AG04450 (cell line): Measurements from ENCODE around the gene CABLES1. TPM values are rescaled to one million over a fixed set of nuclear protein-coding genes. Genes with fewer than 3 reads are reported as not detected.

Source experiments
- CTCF ChIA-PET: fragments of 300-600, 350-600 bp; formaldehyde crosslinking; extraction: SDS; loops from one replicate; lab custom pipeline; 2022; ENCODE audit warnings: antibody characterized with exemption, inconsistent platforms; lab: Charles Lee
- POLR2A ChIA-PET: fragments of 350-600 bp; formaldehyde crosslinking; extraction: SDS; loops from one replicate; lab custom pipeline; 2021; ENCODE audit warnings: antibody characterized with exemption, inconsistent platforms; lab: Yijun Ruan, JAX
- DNase-seq: peaks from one replicate; pipeline ENCODE4 v3.0.0-alpha.2; 2011; ENCODE audit warnings: low read depth, low spot score
- H3K27ac ChIP-seq: one replicate; pipeline ENCODE4 v1.5.1; 2012; ENCODE audit warnings: low read depth, low read length, control low read depth
- H3K27me3 ChIP-seq: one replicate; pipeline ENCODE4 v1.6.0; 2012; ENCODE audit warnings: low read length; ENCODE audit not compliant: control insufficient read depth, insufficient read depth
- H3K4me3 ChIP-seq: 2 replicates; pipeline ENCODE4 v1.5.1; 2011; ENCODE audit warnings: mild to moderate bottlenecking, low read depth, low read length, control low read depth
- H3K9me3 ChIP-seq: 2 replicates; pipeline ENCODE4 v1.5.1; 2012; ENCODE audit warnings: low read length; ENCODE audit not compliant: control insufficient read depth, insufficient read depth
- polyA plus RNA-seq: library from polyadenylated mRNA; depleted of rRNA; stranded (reverse); fragments of >200 nt; gene quantifications from 2 replicates; pipeline ENCODE4 v1.2.3, GENCODE V29; 2011
- TF ChIP-seq, protein P1 (sequence below): IDR thresholded peaks from 2 replicates; pipeline ENCODE4 v1.5.1; 2011; ENCODE audit warnings: low read depth, low read length, control low read depth, inconsistent platforms

Gene CABLES1
- polyA plus RNA-seq, 1 experiment: 29.6 TPM

DNA sequence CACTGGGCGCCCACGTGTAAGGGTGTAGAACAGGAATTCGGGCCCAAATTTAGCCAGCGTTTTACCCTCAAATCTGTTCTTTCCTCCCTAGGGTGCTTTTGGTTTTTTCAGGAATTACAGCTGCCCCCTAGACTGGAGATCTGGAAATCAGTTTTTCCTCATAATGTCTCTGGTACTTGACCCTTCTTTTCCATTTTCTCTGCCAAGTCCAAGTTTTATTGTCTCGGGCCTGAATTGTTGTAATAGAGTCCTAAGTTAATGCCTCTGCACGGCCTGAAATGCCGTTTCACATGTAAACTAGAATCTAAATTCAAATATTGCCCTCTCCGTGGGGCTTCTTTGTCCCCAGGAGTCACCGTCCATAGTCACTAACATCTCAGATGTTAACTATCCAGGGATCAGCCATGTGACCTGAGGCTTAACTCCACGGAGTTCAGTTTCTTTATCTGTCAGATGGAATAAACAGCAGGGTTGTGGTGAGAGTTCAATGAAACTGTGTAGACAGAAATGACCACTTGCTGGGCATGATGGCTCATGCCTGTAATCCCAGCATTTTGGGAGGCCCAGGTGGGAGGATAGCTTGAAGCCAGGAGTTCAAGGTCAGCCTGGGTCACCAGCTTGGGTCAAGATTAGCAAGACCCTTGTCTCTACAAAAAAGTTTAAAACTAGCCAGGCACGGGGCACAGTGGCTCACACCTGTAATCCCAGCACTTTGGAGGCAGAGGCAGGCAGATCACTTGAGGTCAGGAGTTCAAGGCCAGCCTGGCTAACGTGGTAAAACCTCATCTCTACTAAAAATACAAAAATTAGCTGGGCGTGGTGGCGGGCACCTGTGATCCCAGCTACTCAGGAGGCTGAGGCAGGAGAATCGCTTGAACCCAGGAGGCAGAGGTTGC is 12.7 kb upstream of the CABLES1 start:
- H3K27ac ChIP-seq: no peak overlapping the region
- H3K27me3 ChIP-seq: no peaks in the 10 kb centered on the region
- H3K4me3 ChIP-seq: no peak overlapping the region
- ChIA-PET CTCF (interaction anchor here (0.7 kb wide), 1 partner anchor 201 kb away, joined by 4 read pairs; no protein-coding TSS in a partner anchor), POLR2A (no interaction called here)
- TF ChIP-seq, protein P1, sequence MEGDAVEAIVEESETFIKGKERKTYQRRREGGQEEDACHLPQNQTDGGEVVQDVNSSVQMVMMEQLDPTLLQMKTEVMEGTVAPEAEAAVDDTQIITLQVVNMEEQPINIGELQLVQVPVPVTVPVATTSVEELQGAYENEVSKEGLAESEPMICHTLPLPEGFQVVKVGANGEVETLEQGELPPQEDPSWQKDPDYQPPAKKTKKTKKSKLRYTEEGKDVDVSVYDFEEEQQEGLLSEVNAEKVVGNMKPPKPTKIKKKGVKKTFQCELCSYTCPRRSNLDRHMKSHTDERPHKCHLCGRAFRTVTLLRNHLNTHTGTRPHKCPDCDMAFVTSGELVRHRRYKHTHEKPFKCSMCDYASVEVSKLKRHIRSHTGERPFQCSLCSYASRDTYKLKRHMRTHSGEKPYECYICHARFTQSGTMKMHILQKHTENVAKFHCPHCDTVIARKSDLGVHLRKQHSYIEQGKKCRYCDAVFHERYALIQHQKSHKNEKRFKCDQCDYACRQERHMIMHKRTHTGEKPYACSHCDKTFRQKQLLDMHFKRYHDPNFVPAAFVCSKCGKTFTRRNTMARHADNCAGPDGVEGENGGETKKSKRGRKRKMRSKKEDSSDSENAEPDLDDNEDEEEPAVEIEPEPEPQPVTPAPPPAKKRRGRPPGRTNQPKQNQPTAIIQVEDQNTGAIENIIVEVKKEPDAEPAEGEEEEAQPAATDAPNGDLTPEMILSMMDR: no peak
- no peak for DNase-seq
- H3K9me3 ChIP-seq: no peaks in the 10 kb centered on the region

DNA sequence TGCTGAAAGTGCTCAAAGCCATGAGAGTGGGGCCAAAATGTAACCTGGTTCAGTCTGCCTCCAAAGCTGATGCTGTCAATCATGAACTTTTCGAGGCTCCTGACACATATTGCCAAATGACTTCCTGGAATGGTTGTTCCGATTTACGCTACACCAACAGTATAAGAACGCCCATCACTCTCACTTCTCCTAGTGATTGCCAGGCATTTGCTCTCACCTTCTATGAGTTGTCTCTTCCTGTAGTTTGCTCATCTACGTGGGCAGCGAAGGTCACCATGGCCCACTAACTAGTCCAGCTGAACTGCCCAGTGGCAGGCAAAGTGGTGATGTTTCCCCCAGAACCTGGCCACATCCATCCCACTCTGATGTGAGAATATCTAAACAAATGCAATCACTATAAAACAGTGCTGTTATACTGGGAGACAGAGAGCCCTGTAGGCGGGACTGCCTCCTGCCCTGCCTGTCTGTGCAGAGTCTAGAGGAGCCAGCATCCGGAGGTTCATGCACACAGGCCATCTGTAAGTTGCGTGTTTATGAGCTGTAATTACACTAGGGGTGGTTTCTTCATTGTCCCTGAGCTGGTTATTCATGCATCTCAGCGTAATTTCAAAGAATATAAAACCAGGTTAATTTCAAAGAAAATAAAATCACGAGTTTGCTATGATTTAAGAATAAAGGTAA is 8.8 kb upstream of the CABLES1 start:
- no peaks in the 10 kb centered on the region for H3K9me3 ChIP-seq
- POLR2A ChIA-PET: no interaction called here
- no peak overlapping the region for H3K27ac ChIP-seq
- no peaks in the 10 kb centered on the region for H3K27me3 ChIP-seq
- no peak overlapping the region for H3K4me3 ChIP-seq
- no peak for DNase-seq
- CTCF ChIA-PET: interaction anchor here (0.6 to 1.1 kb wide), 4 partner anchors 95 to 285 kb away, joined by 3 to 5 read pairs (median 4); no protein-coding TSS in a partner anchor
- TF ChIP-seq, protein P1: no peak

DNA sequence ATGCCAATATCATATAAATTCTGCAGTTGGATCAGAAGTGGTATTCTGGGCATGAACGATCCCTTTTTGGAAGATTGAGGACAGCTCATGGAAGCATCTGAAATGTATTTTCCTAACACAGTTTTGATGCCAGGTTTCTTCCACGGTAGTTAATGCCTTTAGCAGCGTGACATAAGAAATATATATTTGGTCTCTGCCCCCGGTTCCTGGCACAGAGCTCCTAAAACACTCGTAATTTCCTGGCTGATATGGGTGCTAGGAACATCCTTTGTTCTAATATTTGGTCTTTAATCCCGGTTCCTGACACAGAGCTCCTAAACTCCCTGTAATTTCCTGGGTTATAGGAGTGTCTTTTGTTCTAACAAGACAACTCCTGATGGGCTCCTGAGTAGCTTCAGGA is 8.2 kb upstream of the CABLES1 start:
- POLR2A ChIA-PET: no interaction called here
- H3K9me3 ChIP-seq: no peaks in the 10 kb centered on the region
- DNase-seq: no peak
- H3K4me3 ChIP-seq: no peak overlapping the region
- TF ChIP-seq, protein P1: no peak
- CTCF ChIA-PET: interaction anchor here (0.6 to 1.1 kb wide), 3 partner anchors 96 to 284 kb away, joined by 3 to 5 read pairs (median 4); no protein-coding TSS in a partner anchor
- H3K27me3 ChIP-seq: no peaks in the 10 kb centered on the region
- H3K27ac ChIP-seq: no peak overlapping the region

DNA sequence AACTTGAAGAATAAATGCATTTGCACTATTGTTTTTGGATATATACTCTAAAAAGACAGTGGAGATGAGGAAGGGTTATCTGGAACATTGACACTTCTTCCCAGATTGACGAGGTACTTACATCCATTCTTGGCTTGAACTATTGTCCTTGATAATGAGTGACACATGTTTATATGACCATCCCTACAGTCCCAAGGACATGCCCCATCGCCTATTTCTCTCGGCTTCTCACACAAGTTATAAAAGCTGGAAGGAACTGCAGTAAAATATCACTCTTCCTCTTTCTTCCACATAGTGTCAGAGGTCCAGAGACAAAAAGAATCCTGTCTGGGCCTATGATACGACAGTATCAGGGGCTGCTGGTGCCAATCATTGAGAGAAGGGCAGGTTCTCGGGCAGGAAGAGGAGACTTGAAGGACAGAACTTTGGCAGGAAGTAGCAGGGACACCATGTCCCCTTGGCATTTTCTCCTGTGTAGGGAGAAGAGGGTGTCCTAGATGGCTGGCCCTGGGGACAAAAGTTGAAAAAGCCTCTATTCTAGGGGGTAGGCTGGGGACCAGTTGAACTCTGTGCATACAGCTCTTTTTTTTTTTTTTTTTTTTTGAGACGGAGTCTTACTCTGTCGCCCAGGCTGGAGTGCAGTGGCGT is 5.8 kb upstream of the CABLES1 start:
- CTCF ChIA-PET: interaction anchor here (1.2 to 2.7 kb wide), 8 partner anchors 9 to 282 kb away, joined by 3 to 39 read pairs (median 13); no protein-coding TSS in a partner anchor
- POLR2A ChIA-PET: interaction anchor here (0.6 to 0.7 kb wide), 2 partner anchors 96 to 326 kb away, joined by 4 to 8 read pairs; no protein-coding TSS in a partner anchor
- no peak for DNase-seq
- Histone ChIP-seq H3K27ac (no peak overlapping the region), H3K27me3 (no peaks in the 10 kb centered on the region), H3K9me3 (no peaks in the 10 kb centered on the region), H3K4me3 (no peak overlapping the region)
- TF ChIP-seq, protein P1: no peak
